IPS-NIHi7 (cell line): ENCODE results near the gene TBX5.

ENCODE experiments used
- DNase-seq: peaks from one replicate; pipeline ENCODE4 v3.0.0; 2012; ENCODE audit warnings: mixed read lengths; ENCODE audit errors: extremely low spot score

The TBX5 gene

DNA sequence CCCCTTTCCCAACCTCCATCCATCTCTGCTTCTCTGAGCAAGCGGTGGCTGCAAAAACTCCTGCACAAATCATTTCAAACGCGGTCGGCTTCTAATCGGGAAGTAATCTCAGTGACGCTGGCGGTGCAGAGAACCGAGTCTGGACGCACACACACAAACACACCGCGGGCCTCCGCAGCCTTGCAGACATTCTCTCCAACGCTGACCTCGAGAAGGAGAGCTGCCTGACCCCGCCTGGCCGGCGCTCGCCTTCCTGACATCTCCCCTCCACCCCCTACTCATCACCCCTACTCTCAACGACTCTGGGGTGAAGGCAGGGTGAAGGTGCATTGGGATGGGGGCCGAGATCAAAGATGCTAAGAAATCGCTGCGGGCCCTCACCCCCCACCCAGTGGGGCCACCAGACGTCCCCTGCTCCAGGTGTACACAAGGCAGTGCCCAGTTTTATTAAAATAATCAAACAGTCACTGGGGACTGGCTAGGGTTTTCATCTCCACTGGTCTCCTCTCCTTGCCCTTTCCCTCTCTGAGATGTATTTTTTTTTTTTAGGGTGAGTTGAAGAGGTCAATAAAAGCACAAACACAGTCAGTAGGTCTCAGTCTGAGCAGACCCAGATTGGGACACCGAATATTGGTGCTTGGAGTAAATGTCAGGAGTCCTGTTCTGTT lies 506 bp upstream of the TBX5 start:
- no peak for DNase-seq

GRCh38 chr12:114404926-114405518 lies 922 bp downstream of the TBX5 start:
- DNase-seq = no peak

DNA sequence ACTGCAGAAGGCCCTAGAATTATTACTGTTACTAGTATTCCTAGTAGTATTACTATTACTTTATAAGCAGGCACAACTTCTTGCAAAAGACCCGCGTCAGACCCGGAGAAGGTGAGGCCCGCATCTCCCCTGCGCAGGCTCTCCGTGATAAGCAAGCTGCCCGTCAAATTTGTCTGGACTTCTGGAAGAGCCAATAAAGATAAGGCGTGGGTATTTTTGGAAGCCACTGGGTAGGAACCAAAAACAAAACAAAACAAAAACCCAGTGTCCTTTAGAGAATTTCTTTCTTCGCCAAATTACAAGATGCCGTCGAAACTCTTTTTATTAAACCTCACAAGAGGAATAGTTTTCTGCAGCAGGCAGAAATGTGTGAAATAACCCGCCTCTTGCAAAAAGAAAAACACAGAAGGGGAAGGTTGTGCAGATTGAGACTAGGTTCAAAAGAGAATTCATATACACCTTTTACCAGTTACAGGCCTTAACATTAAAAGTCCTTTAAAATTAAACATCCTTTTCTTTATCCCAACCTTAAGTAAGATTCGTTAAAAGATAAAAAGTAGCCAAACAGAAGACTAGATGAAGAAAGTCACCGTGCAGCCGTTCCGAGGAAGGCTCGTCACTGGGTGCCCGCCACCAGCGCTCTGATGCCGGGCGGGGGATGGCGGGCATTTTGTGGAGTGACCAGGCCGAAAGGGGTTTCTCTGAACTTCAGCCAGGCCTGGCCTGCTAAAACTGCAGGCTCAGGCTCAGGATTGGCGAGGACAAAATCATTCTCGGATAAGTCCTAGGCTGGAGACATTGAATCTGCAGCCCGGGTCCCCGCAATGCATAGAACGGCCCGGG lies 1.6 kb downstream of the TBX5 start:
- no peak for DNase-seq

GRCh38 chr12:114403690-114404066 lies 2.3 kb downstream of the TBX5 start:
- no peak for DNase-seq

DNA sequence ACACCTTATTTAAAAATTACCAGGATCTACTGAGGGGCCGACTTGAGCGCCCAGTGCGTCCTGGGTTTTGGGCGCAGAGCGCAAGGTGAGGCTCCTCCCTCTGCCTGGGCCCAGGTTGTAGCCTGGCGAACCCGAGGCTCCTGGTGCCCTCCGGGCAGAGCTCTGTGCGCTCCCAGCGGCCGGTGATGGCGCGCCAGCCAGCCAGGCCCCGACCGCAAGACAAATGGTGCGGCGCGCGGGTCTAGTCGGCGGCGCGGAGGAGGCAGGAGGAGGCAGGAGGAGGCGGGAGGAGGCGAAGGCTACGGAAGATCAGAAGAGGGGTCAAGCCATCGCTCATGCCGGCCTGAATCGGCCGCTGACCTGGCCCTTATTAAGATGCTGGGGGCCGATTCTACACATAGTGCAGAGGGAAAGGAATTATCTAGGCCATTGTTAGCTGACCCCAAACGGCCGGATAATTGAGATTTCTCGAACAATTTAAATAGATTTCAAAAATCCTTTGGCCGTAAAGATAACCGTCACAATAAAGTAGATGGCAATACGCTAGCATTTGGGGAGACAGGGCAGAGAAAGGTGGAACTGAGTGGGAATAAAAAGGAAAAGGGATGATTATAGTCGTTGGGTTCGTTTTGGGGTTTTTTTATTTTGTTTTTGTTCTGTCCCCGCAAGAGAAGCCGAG lies 2.8 kb downstream of the TBX5 start:
- DNase-seq = peak; percentile 71

DNA sequence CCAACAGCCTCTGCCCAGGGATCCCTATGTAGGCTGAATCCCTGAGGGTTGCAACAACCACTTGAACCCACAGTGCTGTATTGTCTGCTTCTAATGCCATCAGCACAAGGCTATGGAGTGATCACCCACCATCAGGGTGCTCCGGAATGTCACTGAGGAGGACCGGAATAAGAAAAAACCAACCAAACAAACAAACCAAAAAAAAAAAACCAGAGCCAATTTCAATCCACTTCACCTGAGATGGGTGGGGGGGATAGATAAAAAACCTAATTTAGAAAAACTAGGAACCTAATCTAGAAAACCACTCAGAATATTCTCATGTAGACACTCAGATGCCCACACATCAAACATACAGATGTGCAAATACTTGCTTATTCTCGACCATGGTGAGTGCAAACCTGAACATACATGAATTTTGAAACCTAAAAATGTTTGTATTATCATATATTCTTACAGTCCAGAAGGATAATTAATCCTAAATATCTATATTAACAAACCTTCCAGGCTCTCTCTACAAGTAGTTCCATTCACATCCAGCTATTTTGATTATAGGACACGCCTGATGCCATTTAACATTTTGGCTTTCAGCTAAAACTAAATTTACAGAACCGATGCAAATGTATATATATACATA lies 3.7 kb downstream of the TBX5 start:
- no peak for DNase-seq

GRCh38 chr12:114401328-114402083 lies 4.4 kb downstream of the TBX5 start:
- no peak for DNase-seq

DNA sequence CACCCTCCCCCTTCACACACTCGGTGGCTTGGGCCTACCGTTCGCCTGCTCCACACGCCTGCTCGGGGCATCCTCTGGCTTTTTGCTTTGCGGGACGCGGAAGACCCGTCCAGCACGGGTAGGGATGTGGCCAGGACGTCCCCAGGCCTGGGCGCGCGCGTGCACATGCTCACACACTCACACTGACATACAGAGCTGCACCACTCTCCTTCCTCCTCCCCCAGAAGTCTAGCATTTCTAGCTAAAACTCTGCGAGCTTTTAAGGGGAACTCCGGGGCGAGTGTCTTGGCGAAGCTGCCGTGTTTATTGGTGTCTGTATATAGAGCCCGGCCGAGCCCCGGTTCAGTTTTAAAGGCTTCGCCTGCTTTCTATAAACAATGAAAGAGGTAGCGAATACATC lies 5.0 kb downstream of the TBX5 start:
- DNase-seq = no peak

GRCh38 chr12:114400361-114400811 lies 5.6 kb downstream of the TBX5 start:
- DNase-seq = no peak

DNA sequence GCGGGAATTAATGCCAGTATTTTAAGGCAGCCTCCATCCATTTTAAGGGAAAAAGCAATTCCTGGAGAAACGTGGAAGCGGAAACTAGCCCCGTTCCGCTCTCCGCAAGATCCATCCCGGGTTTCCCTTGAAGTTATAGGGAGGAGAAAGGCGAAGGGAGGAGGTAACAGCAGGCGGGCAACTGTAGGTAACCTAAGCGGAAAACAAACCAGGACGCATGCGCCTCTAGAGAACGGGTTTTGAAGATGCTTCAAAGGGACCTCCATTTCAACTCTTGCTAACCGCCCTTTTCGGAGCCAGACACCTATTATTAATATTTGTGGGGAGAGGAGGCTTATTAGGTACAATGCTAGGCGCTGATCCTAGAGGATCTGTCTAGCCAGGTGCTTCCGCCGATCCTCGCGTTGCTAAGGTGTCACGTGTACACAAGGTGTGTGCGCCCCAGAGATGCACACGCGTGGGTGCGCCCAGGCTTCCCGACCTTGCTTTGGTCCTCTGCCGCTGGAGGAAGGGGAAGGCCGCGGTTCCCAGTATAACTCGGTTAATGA lies 6.2 kb downstream of the TBX5 start:
- peak; percentile 80 for DNase-seq

DNA sequence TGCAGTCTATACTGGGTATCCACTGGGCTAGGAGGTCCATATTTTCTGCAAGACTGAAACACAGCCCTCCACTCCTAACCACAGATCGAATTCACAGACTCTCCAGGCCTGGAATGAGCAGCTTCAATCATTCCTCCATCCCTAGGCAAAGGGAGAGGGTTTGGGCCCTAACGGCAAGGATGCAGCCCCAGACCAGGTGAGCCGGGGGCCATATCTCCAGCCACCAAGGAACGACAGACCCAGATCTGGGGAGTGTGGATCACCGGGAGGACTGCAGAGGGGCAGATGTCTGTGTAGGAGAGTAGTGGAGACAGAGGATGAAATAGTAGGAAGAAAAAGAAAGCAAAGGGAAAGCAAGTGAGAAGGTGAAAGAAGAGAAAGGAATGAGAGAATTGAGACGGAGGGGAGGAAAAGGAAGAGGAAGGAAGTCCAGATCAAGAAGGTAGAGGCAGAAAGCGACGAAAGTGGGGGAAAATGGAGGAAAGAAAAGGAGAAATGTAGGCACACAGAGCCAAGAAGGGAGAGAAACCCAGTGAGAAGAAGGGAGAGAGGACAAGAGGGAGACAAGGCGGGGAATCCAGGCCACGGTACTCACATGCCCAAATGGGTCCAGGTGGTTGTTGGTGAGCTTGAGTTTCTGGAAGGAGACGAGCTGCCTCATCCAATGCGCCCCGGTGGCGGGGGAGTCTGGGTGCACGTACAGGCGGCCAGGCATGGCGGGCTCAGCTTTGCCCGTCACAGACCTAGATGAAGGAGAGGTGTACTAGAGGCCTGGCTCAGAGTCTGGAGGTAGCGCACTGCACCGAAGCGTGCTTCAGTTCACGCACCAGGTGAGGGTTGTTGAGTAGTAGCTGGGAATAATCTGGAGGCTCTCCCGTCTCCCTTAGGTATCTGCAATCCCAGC lies 7.7 kb downstream of the TBX5 start:
- DNase-seq = no peak

DNA sequence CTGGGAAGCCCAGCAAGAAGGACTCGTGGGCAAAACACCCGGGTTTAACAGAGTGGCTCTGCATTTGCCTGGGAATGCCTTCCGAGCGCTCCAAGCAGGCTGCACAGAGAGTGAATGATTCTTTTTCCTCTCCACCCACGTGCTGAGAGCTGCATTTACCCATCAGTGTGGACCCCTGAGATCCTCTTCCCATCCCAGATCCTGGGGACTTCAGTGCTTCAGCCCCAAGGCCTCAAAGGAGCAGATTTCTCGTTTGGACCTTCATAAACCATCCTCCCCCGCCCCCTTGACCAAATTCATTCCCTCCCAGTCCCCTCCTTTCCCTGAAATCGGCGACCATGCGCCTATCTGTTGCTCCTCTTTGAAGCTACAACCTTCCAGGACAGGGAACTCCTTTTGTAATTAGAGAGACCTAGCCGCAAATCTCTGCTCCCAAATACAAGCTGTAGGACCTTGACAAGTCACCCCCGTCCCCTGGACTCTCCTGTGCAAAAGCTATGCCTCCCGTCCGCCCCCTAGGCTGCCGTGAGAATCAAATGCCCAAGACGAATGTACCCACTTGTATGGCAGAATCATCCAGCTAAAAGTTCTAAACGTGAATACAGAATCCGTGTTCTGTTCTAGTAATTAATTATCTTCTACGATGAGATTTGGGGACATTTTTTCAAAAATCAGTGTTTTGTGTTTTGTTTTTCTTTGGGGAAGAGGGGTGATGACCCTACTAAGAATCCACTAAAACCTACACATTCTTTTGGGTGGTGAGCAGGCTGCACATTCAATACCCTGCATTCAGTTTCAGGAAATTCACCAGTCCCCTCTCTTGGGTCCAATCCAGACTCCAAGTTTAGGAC lies 8.8 kb downstream of the TBX5 start:
- no peak for DNase-seq

- DNase-seq = no peak
These were observed 9.6 kb downstream of the TBX5 start for GRCh38 chr12:114396153-114396868.

GRCh38 chr12:114395755-114396152 lies 10.2 kb downstream of the TBX5 start:
- DNase-seq = no peak

GRCh38 chr12:114395233-114395632 lies 10.7 kb downstream of the TBX5 start:
- no peak for DNase-seq

DNA sequence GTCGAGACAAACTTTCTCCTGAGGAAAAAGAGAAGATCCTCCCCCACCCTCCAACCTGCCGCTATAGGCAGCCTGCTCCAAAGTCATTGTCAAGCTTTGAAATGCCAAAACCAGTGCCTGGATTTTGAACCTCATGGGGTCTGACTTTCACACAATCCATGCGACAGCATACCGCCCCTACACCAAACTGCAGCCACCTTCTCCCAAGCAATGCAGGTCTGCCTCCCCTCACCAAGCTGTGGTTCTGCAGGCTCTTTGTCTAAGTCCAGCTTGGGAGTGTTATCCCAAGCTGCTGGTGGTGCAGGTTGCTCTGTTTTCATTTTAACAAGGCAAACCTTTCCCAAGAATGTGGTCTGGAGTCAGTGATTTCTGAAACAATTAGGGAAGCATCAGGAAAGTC lies 12.4 kb downstream of the TBX5 start:
- no peak for DNase-seq

- DNase-seq = no peak
These were observed 13.0 kb downstream of the TBX5 start for GRCh38 chr12:114392909-114393308.

DNA sequence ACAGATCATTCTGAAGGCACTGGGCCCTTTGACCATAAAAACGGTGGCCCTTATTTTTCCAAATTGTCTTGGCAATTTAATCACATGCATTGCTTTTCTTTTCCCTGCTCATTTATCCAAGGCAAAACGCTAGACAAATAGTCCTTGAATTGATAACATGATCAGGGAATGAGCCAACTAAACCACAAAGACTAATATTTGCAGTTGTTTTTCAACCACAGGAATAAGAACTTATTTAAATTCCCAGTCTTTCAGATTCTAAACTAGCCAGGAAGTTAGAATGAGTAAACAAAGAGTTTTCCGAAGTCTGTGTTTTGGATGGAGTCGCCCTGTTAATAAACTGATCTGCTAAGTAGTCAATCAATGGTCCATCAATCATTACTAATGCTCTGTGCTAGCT lies 14.9 kb downstream of the TBX5 start:
- DNase-seq = no peak
